Loucy (cell line): ENCODE results near the gene AQP7.

Experiments
- EZH2phosphoT487 ChIP-seq: fragments of 200-600 bp; IDR thresholded peaks from 2 replicates; pipeline ENCODE4 v1.6.1; 2018; ENCODE audit warnings: antibody characterized with exemption, mild to moderate bottlenecking, moderate library complexity, borderline replicate concordance
- TF ChIP-seq, protein P1 (sequence below): fragments of 200-600 bp; sonication (generic); conservative IDR thresholded peaks from 2 replicates; pipeline ENCODE4 v1.5.1; 2014; ENCODE audit warnings: mild to moderate bottlenecking, antibody characterized with exemption, low read length

GRCh38 chr9:33403941-33404787 lies 1.8 kb upstream of the AQP7 start:
- TF ChIP-seq, protein P1, sequence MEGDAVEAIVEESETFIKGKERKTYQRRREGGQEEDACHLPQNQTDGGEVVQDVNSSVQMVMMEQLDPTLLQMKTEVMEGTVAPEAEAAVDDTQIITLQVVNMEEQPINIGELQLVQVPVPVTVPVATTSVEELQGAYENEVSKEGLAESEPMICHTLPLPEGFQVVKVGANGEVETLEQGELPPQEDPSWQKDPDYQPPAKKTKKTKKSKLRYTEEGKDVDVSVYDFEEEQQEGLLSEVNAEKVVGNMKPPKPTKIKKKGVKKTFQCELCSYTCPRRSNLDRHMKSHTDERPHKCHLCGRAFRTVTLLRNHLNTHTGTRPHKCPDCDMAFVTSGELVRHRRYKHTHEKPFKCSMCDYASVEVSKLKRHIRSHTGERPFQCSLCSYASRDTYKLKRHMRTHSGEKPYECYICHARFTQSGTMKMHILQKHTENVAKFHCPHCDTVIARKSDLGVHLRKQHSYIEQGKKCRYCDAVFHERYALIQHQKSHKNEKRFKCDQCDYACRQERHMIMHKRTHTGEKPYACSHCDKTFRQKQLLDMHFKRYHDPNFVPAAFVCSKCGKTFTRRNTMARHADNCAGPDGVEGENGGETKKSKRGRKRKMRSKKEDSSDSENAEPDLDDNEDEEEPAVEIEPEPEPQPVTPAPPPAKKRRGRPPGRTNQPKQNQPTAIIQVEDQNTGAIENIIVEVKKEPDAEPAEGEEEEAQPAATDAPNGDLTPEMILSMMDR, result no peak
- TF ChIP-seq EZH2phosphoT487, result no peak
